ENCODE measurements around the gene CLSTN3. TPM values are rescaled to one million over a fixed set of nuclear protein-coding genes. Genes with fewer than 3 reads are reported as not detected.

The CLSTN3 gene
- total and polyA plus RNA-seq, 9 of the 15 experiments (the other 6 are each of a cell fraction or from before 2014, with no cell fraction given) = 0.08 to 23.2 (median 11.0) TPM

- TF ChIP-seq CBX3 (IDR thresholded peaks at IDR 0.05; ENCODE audit: borderline replicate concordance in 1 of 2, low read length in 2 of 2) = 0 out of 3 replicates have a peak, but pooled peaks of 1 of the 2 experiments have one; percentile 43
- TF ChIP-seq STAT5A (IDR thresholded peaks at IDR 0.05; ENCODE audit: borderline replicate concordance, low read length) = 0 out of 2 replicates have a peak, but pooled peaks have one; percentile 23
- 0 out of 4 replicates have a peak, but pooled peaks of 1 of the 2 experiments have one; percentile 33 for TF ChIP-seq SIN3A (IDR thresholded peaks at IDR 0.05; ENCODE audit: borderline replicate concordance in 2 of 2, control insufficient read depth in 1 of 2, low read depth in 2 of 2, low read length in 2 of 2)
- TF ChIP-seq BRD9 (IDR thresholded peaks at IDR 0.05; ENCODE audit: low read depth, partially characterized antibody) = no peak
- TF ChIP-seq EP400 (IDR thresholded peaks at IDR 0.05) = peak; percentile 30; the same call in 1 of the 2 replicates
- no peak for TF ChIP-seq CBX1 (IDR thresholded peaks at IDR 0.05; ENCODE audit: low read depth)
- TF ChIP-seq MGA (IDR thresholded peaks at IDR 0.05) = peak; percentile 56
- TF ChIP-seq ARHGAP35 (IDR thresholded peaks at IDR 0.05; ENCODE audit: partially characterized antibody) = no peak
- TF ChIP-seq POLR2H (tag; IDR thresholded peaks at IDR 0.05; ENCODE audit: low read depth) = peak; percentile 57; the same call in 1 of the 2 replicates
- 0 out of 2 replicates have a peak, but pooled peaks have one; percentile 41 for TF ChIP-seq E2F3 (CRISPR knock-in tag; IDR thresholded peaks at IDR 0.05)
- TF ChIP-seq CCAR2 (IDR thresholded peaks at IDR 0.05; ENCODE audit: low read depth, low read length) = 0 out of 2 replicates have a peak, but pooled peaks have one; percentile 17
- no peak for TF ChIP-seq ZNF134 (CRISPR knock-in tag; conservative IDR thresholded peaks at IDR 0.05)
- TF ChIP-seq E2F1 (CRISPR knock-in tag; IDR thresholded peaks at IDR 0.05) = no peak
- TF ChIP-seq SPI1 (IDR thresholded peaks at IDR 0.05; ENCODE audit: borderline replicate concordance, low read depth, low read length) = peak; percentile 78
- TF ChIP-seq L3MBTL2 (IDR thresholded peaks at IDR 0.05) = peak; percentile 75
Measured at GRCh38 chr12:7108003-7108795, 22.0 kb upstream of the CLSTN3 start (continued).

All from K562 (cell line).